ENCODE measurements around the gene C4A. TPM values are rescaled to one million over a fixed set of nuclear protein-coding genes. Genes with fewer than 3 reads are reported as not detected.

The C4A gene
- 0.48 to 1.5 TPM (median 1.1 TPM) in 5 replicates for total RNA-seq (2022; extraction: Qiagen RNA extraction)

DNA sequence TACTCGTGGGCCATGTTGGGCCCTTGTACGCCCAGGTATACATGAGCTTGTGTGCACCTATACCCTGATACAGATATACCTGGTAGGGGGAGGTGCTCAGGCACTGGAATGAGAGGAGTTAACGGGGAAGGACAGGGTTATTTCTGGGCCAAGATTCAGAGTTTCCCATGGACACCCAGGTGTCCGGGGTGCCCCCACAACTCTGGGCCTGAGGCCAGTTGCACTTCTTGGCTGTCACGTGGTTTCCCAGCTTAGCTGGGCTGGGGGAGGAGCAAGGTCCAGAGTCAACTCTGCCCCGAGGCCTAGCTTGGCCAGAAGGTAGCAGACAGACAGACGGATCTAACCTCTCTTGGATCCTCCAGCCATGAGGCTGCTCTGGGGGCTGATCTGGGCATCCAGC lies at the start of gene C4A:
Gene C4A (plus strand): TSS at position 314 of the 400 bp plus-strand sequence. CDS start 51 bp downstream, at position 365.

DNA sequence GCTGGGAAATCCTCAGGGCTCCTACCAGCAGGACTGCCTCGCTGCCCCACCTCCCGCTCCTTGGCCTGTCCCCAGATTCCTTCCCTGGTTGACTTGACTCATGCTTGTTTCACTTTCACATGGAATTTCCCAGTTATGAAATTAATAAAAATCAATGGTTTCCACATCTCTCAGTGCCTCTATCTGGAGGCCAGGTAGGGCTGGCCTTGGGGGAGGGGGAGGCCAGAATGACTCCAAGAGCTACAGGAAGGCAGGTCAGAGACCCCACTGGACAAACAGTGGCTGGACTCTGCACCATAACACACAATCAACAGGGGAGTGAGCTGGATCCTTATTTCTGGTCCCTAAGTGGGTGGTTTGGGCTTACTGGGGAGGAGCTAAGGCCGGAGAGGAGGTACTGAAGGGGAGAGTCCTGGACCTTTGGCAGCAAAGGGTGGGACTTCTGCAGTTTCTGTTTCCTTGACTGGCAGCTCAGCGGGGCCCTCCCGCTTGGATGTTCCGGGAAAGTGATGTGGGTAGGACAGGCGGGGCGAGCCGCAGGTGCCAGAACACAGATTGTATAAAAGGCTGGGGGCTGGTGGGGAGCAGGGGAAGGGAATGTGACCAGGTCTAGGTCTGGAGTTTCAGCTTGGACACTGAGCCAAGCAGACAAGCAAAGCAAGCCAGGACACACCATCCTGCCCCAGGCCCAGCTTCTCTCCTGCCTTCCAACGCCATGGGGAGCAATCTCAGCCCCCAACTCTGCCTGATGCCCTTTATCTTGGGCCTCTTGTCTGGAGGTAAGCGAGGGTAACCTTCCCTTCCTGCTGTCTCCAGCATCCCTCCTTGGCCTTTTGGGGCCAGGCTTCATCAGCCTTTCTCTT lies 36.1 kb upstream of the C4A start, which contains the start of gene CFB:
Gene CFB (plus strand): TSS at position 589 of the 863 bp plus-strand sequence. CDS start 127 bp downstream, at position 716.

DNA sequence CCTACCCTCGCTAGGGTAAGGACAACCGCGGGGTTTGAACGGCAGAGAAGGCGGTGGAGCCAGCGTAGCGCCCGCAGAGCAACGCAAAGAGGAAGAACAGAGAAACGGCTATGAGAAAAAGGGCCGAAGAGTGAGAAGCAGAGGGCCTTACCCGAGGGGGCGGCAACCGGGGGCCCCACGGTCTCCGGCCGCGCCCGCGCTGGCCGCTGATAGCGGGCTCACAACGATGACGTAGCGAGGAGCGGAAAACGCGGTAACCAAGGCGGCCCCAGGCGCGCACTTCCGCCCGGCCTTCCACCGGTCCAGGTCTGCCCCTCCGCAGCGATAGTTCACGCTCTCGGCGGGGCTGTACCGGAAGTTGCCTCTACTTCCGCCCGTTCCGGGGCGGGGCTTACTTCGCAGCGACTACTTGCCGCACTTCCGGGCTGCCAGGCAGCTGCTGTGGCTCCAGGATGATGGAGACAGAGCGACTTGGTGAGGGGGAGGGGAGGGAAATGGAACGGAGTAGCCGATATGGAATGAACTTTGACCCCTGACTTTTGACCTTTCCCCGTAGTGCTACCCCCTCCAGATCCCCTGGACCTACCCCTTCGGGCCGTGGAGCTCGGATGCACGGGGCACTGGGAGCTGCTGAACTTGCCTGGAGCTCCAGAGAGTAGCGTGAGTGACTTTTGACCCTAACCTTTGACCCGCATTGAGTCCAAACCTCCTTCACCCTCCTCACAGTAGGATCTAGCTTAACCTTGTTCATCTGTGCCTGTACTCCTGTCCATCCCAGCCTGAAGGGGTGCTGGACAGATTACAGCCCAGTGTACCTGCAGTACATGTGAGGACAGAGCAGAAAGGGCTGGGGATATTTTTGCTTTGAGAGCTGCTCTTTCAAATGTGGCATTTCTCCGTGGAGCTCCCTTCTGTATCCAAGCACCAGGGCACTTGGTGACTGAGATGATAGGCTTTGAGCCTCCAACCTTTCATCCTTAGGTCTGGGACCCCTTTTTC lies 22.8 kb upstream of the C4A start, which contains the start of the genes NELFE and SKIC2:
Gene NELFE (minus strand): TSS at position 231 of the 999 bp plus-strand sequence. CDS start 525 bp downstream, outside the sequence.
Gene SKIC2 (plus strand): TSS at position 435 of the 999 bp plus-strand sequence. CDS start 18 bp downstream, at position 453.

DNA sequence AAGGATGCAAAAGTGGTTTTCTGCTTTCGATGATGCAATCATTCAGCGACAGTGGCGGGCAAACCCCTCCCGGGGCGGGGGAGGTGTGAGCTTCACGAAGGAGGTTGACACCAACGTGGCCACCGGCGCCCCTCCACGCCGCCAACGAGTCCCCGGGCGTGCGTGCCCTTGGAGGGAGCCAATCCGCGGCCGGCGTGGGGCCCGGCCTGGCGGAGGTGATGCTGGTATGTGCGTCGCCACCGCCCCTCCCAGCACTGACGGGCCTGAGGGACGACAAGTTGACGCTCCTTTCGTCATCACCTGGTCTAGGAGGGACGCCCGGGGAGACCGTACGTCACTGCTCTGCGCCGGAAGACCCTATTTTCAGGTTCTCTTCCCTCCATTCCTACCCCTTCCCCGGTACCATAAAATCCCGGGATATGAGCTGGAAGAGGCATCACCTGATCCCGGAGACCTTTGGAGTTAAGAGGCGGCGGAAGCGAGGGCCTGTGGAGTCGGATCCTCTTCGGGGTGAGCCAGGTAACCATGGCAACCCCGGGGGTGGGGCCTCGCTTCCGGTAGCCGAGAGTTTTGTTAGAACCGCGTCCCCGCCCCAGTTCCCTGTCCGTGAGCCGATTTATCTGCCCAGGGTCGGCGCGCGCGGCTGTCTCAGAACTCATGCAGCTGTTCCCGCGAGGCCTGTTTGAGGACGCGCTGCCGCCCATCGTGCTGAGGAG lies 9.7 kb upstream of the C4A start, which contains the start of gene DXO:
Gene DXO (minus strand): TSS at position 146 of the 716 bp plus-strand sequence. CDS start 463 bp downstream, outside the sequence.

DNA sequence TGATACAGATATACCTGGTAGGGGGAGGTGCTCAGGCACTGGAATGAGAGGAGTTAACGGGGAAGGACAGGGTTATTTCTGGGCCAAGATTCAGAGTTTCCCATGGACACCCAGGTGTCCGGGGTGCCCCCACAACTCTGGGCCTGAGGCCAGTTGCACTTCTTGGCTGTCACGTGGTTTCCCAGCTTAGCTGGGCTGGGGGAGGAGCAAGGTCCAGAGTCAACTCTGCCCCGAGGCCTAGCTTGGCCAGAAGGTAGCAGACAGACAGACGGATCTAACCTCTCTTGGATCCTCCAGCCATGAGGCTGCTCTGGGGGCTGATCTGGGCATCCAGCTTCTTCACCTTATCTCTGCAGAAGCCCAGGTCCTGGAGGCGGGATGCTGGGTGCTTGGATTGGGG lies 32.7 kb downstream of the C4A start, which contains the start of gene C4B:
Gene C4B (plus strand): TSS at position 249 of the 400 bp plus-strand sequence. CDS start 51 bp downstream, at position 300.

DNA sequence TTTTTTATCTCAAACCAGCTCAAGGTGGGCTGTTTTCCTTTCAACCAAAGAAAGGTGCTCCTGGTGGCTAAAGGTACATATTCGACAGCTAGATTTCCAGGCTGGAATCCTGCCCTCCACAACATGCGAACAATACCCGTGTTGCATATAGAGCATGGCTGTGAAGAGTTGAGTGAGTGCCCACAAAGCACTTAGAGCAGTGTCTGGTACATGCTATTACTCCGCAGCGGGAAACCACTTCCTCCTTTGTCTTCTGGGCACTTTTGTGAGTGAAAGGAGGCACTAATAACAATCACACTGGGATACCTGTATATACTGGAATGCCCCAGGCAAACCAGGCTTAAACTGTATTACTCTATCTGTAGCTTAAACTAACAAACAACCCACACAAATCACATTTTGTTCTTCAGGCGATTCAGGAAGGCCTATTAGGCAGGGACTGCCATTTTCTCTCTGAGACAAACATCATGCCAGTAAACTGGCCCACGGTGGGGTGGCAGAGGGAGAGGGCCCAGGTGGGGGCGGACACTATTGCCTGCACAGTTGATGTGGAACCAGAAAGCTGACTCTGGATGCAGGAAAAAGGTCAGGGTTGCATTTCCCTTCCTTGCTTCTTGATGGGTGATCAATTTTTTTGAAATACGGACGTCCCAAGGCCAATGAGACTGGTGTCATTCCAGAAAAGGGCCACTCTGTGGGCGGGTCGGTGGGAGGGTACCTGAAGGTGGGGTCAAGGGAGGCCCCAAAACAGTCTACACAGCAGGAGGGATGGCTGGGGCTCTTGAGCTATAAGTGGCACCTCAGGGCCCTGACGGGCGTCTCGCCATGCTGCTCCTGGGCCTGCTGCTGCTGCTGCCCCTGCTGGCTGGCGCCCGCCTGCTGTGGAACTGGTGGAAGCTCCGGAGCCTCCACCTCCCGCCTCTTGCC lies 56.0 kb downstream of the C4A start, which contains the start of gene CYP21A2:
Gene CYP21A2 (plus strand): TSS at position 818 of the 927 bp plus-strand sequence. CDS start 8 bp downstream, at position 826.

Other genes with a start within 250 kb of the C4A start
- gene CLIC1, start 245.5 kb upstream of the C4A start, total RNA-seq (2022; extraction: Qiagen RNA extraction): 497 to 519 TPM (median 513 TPM) in 5 replicates
- 11.5 to 15.5 TPM (median 14.0 TPM) in 5 replicates for gene MSH5, start 242.1 kb upstream of the C4A start, total RNA-seq (2022; extraction: Qiagen RNA extraction)
- gene SAPCD1, start 219.4 kb upstream of the C4A start, total RNA-seq (2022; extraction: Qiagen RNA extraction): 2.7 to 4.9 TPM (median 4.1 TPM) in 5 replicates
- gene VWA7, start 204.7 kb upstream of the C4A start, total RNA-seq (2022; extraction: Qiagen RNA extraction): 1.5 to 2.0 TPM (median 1.8 TPM) in 5 replicates
- 47.0 to 60.8 TPM (median 59.2 TPM) in 5 replicates for gene VARS1, start 186.3 kb upstream of the C4A start, total RNA-seq (2022; extraction: Qiagen RNA extraction)
- 48.5 to 67.7 TPM (median 60.4 TPM) in 5 replicates for gene LSM2, start 175.1 kb upstream of the C4A start, total RNA-seq (2022; extraction: Qiagen RNA extraction)
- 1.5 to 2.2 TPM (median 1.8 TPM) in 5 replicates for gene HSPA1L, start 166.8 kb upstream of the C4A start, total RNA-seq (2022; extraction: Qiagen RNA extraction)
- 250 to 374 TPM (median 304 TPM) in 5 replicates for gene HSPA1A, start 166.5 kb upstream of the C4A start, total RNA-seq (2022; extraction: Qiagen RNA extraction)
- 191 to 290 TPM (median 231 TPM) in 5 replicates for gene HSPA1B, start 154.3 kb upstream of the C4A start, total RNA-seq (2022; extraction: Qiagen RNA extraction)
- 23.0 to 37.8 TPM (median 29.3 TPM) in 5 replicates for gene NEU1, start 119.2 kb upstream of the C4A start, total RNA-seq (2022; extraction: Qiagen RNA extraction)
- 0.06 to 0.16 TPM in 2 of 5 replicates, not detected in the others for gene SLC44A4, start 103.1 kb upstream of the C4A start, total RNA-seq (2022; extraction: Qiagen RNA extraction)
- 25.9 to 35.4 TPM (median 32.0 TPM) in 5 replicates for gene EHMT2, start 84.4 kb upstream of the C4A start, total RNA-seq (2022; extraction: Qiagen RNA extraction)
- 3.4 to 5.3 TPM (median 4.6 TPM) in 5 replicates for gene ZBTB12, start 80.0 kb upstream of the C4A start, total RNA-seq (2022; extraction: Qiagen RNA extraction)
- 0.21 to 0.68 TPM (median 0.31 TPM) in 5 replicates for gene C2, start 54.3 kb upstream of the C4A start, total RNA-seq (2022; extraction: Qiagen RNA extraction)
- gene CFB, start 36.0 kb upstream of the C4A start, total RNA-seq (2022; extraction: Qiagen RNA extraction): 1.5 to 3.3 TPM (median 2.4 TPM) in 5 replicates
- 74.7 to 85.0 TPM (median 75.1 TPM) in 5 replicates for gene NELFE, start 23.1 kb upstream of the C4A start, total RNA-seq (2022; extraction: Qiagen RNA extraction)
- gene SKIC2, start 22.9 kb upstream of the C4A start, total RNA-seq (2022; extraction: Qiagen RNA extraction): 21.0 to 27.3 TPM (median 25.4 TPM) in 5 replicates
- 11.7 to 13.4 TPM (median 12.5 TPM) in 5 replicates for gene DXO, start 9.9 kb upstream of the C4A start, total RNA-seq (2022; extraction: Qiagen RNA extraction)
- 0.46 to 1.7 TPM (median 0.76 TPM) in 5 replicates for gene C4B, start 32.7 kb downstream of the C4A start, total RNA-seq (2022; extraction: Qiagen RNA extraction)
- not detected in 5 replicates for gene CYP21A2, start 56.4 kb downstream of the C4A start, total RNA-seq (2022; extraction: Qiagen RNA extraction)
- 0.32 to 0.72 TPM (median 0.56 TPM) in 5 replicates for gene TNXB, start 127.3 kb downstream of the C4A start, total RNA-seq (2022; extraction: Qiagen RNA extraction)
- 27.4 to 38.6 TPM (median 36.1 TPM) in 5 replicates for gene ATF6B, start 146.2 kb downstream of the C4A start, total RNA-seq (2022; extraction: Qiagen RNA extraction)
- gene FKBPL, start 148.2 kb downstream of the C4A start, total RNA-seq (2022; extraction: Qiagen RNA extraction): 6.4 to 8.4 TPM (median 8.1 TPM) in 5 replicates
- gene PRRT1, start 169.9 kb downstream of the C4A start, total RNA-seq (2022; extraction: Qiagen RNA extraction): 0.30 to 0.74 TPM (median 0.52 TPM) in 5 replicates
- gene PPT2, start 172.1 kb downstream of the C4A start, total RNA-seq (2022; extraction: Qiagen RNA extraction): 7.1 to 10.4 TPM (median 9.9 TPM) in 5 replicates
- 1.4 to 2.6 TPM (median 1.9 TPM) in 5 replicates for gene EGFL8, start 182.5 kb downstream of the C4A start, total RNA-seq (2022; extraction: Qiagen RNA extraction)
- gene AGPAT1, start 194.0 kb downstream of the C4A start, total RNA-seq (2022; extraction: Qiagen RNA extraction): 33.3 to 41.7 TPM (median 40.0 TPM) in 5 replicates
- gene RNF5, start 196.3 kb downstream of the C4A start, total RNA-seq (2022; extraction: Qiagen RNA extraction): 32.2 to 49.6 TPM (median 47.9 TPM) in 5 replicates
- 1.4 to 2.3 TPM (median 1.7 TPM) in 5 replicates for gene AGER, start 202.2 kb downstream of the C4A start, total RNA-seq (2022; extraction: Qiagen RNA extraction)
- 13.9 to 19.9 TPM (median 17.4 TPM) in 5 replicates for gene PBX2, start 208.1 kb downstream of the C4A start, total RNA-seq (2022; extraction: Qiagen RNA extraction)
- 0.31 to 0.43 TPM (median 0.38 TPM) in 5 replicates for gene GPSM3, start 210.6 kb downstream of the C4A start, total RNA-seq (2022; extraction: Qiagen RNA extraction)
- gene NOTCH4, start 242.0 kb downstream of the C4A start, total RNA-seq (2022; extraction: Qiagen RNA extraction): 0.36 to 0.78 TPM (median 0.66 TPM) in 5 replicates